Measurements from ENCODE around the gene SRD5A2.

Gene SRD5A2

DNA sequence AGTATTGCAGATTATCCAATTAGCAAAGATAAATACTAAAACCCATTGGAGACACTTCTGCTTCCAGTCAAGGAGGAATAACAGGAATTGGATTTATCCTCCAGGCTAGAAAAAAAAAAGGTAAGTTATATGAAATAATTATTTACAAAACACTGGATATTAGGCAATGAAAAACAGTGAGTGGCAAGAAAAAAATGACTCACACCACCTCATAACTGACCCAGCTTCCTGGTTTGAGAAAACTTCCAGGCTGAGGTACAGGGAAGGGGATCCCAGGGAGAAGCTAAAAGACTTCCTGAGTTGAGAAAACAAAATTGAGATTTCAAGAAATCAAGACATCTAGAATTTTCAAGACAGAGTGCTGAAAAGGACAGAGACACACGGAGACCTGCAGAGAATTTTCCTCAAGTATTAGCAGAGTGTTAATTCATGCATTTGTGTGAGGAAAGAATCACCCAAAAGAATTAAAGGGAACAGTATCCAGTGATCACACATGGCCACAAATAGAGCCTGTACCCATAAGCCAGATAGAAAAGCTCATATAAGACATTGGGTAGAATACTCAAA is 17.4 kb downstream of the SRD5A2 start:
- Histone ChIP-seq H3K4me1 (ENCODE audit: control insufficient read depth, insufficient read depth, low read length, poor library complexity, severe bottlenecking) (no peaks in the 10 kb centered on the region), H3K9me3 (ENCODE audit: control insufficient read depth, low read length) (no peaks in the 10 kb centered on the region), H3K4me3 (ENCODE audit: extremely low read depth, insufficient read depth, low read length, poor library complexity, severe bottlenecking) (no peak overlapping the region), H3K36me3 (ENCODE audit: control insufficient read depth, insufficient read depth, low read length) (no peaks in the 10 kb centered on the region), H3K27ac (ENCODE audit: low read depth, low read length, severe bottlenecking) (no peak overlapping the region)
- WGBS, 2 experiments (ENCODE audit: insufficient coverage in 2 of 2), result 43% methylated on average over 1 of the region's 1 CpG; no CpG with 5 or more reads in 1 of the 2 experiments

DNA sequence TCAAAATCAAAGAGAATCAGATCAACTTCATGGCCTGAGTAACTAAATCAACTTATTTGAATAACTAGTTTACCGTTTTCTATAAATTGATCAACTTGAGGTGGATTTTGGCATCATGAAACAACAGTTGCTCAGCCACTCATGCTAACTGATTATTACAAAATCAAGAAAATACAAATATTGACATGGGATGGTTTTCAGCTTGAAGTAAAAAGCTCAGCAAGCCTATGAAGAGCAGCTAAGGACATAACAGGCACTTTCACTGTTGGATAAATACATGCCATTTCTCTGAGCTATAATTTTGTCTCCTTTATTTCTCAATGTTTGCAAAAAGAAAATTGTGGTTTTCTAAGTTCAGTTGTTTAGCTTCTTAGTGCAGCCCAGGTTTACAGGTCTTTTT is 18.9 kb downstream of the SRD5A2 start:
- Histone ChIP-seq H3K4me1 (ENCODE audit: control insufficient read depth, insufficient read depth, low read length, poor library complexity, severe bottlenecking) (no peaks in the 10 kb centered on the region), H3K36me3 (ENCODE audit: control insufficient read depth, insufficient read depth, low read length) (no peaks in the 10 kb centered on the region), H3K27ac (ENCODE audit: low read depth, low read length, severe bottlenecking) (no peak overlapping the region), H3K9me3 (ENCODE audit: control insufficient read depth, low read length) (no peaks in the 10 kb centered on the region), H3K4me3 (ENCODE audit: extremely low read depth, insufficient read depth, low read length, poor library complexity, severe bottlenecking) (no peak overlapping the region)
- WGBS, 2 experiments (ENCODE audit: insufficient coverage in 2 of 2), result no CpG with 5 or more reads among the region's 1 CpG

- 89% methylated on average over 3 to 4 of the region's 7 CpGs for WGBS, 2 experiments (ENCODE audit: insufficient coverage in 2 of 2)
- H3K4me3 ChIP-seq (ENCODE audit: extremely low read depth, insufficient read depth, low read length, poor library complexity, severe bottlenecking), result no peak overlapping the region
- no peaks in the 10 kb centered on the region for H3K36me3 ChIP-seq (ENCODE audit: control insufficient read depth, insufficient read depth, low read length)
- H3K4me1 ChIP-seq (ENCODE audit: control insufficient read depth, insufficient read depth, low read length, poor library complexity, severe bottlenecking), result no peaks in the 10 kb centered on the region
- no peaks in the 10 kb centered on the region for H3K9me3 ChIP-seq (ENCODE audit: control insufficient read depth, low read length)
- H3K27ac ChIP-seq (ENCODE audit: low read depth, low read length, severe bottlenecking), result no peak overlapping the region
These were observed 22.1 kb downstream of the SRD5A2 start for GRCh38 chr2:31558401-31559295.

DNA sequence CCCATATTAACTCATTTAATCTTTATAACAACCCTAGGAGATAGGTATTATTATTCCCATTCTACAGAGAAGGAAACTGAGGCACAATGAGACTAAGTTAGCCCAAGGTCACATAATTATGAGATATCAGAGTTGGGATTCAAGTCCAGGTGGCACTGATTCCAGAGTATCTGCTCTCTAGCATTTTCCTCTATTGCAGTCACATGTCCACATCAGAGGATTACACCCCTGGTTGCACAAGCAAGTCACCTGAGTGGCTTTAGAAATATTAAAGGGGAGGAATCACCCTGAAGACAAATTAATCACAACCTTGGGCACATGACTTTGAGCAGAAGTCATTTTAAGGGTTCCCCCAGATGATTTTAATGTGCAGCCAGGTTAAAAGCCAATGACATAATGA is 23.8 kb downstream of the SRD5A2 start:
- no peaks in the 10 kb centered on the region for H3K36me3 ChIP-seq (ENCODE audit: control insufficient read depth, insufficient read depth, low read length)
- H3K4me3 ChIP-seq (ENCODE audit: extremely low read depth, insufficient read depth, low read length, poor library complexity, severe bottlenecking), result no peak overlapping the region
- H3K9me3 ChIP-seq (ENCODE audit: control insufficient read depth, low read length), result no peaks in the 10 kb centered on the region
- H3K27ac ChIP-seq (ENCODE audit: low read depth, low read length, severe bottlenecking), result no peak overlapping the region
- H3K4me1 ChIP-seq (ENCODE audit: control insufficient read depth, insufficient read depth, low read length, poor library complexity, severe bottlenecking), result no peaks in the 10 kb centered on the region

DNA sequence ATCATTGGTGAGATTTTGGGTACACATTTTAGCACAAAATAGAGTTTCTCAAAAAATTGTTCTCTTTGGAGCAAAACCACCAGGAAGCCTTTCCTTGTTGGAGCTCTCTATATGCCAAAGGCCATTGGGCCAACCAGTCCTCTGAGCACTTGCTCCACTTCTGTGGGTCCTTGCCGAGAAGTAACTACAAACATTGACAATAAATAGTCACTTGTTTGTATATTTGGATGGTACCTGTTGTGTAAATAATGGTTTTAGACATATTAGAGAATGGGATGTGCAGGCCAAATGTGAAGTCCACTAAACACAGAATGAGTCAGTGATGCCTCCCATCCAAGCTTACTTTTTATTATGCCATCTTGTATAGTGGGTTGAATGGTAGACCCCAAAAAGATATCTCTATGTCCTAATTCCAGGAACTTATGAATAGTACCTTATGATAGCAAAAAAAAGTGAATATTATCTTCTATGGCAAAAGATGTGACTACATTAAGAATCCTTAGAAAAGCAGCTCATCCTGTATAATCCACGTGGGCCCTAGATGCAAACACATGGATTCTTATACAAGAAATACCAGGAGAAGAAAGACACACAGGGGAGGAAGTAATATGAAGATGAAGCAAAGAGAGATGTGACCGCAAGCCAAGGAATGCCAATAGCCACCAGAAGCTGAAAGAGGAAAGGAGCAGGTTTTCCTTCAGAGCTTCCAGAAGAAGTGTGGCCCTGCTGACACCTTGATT is 24.6 kb downstream of the SRD5A2 start:
- Histone ChIP-seq H3K9me3 (ENCODE audit: control insufficient read depth, low read length) (no peaks in the 10 kb centered on the region), H3K36me3 (ENCODE audit: control insufficient read depth, insufficient read depth, low read length) (no peaks in the 10 kb centered on the region), H3K4me1 (ENCODE audit: control insufficient read depth, insufficient read depth, low read length, poor library complexity, severe bottlenecking) (no peaks in the 10 kb centered on the region), H3K27ac (ENCODE audit: low read depth, low read length, severe bottlenecking) (no peak overlapping the region), H3K4me3 (ENCODE audit: extremely low read depth, insufficient read depth, low read length, poor library complexity, severe bottlenecking) (no peak overlapping the region)
- WGBS, 2 experiments (ENCODE audit: insufficient coverage in 2 of 2), result 83 to 100% methylated on average over 1 of the region's 3 CpGs

DNA sequence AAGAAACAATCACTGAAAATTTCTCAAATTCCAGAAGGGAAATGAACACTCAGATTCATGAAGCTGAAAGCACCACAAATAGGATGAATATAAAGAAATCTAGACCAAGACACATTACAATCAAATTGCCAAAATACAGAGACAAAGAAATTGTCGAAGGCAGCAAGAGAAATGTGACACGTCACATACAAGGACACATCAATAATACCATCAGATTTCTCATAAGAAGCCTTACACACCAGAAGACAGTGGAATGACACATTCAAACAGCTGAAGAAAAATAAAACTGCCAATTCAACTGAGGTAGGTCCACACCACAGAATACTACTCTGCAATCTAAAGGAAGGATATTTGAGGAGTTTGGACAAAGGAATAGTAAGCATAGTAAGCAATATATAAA is 27.4 kb downstream of the SRD5A2 start:
- Histone ChIP-seq H3K9me3 (ENCODE audit: control insufficient read depth, low read length) (no peaks in the 10 kb centered on the region), H3K4me3 (ENCODE audit: extremely low read depth, insufficient read depth, low read length, poor library complexity, severe bottlenecking) (no peak overlapping the region), H3K4me1 (ENCODE audit: control insufficient read depth, insufficient read depth, low read length, poor library complexity, severe bottlenecking) (no peaks in the 10 kb centered on the region), H3K27ac (ENCODE audit: low read depth, low read length, severe bottlenecking) (no peak overlapping the region), H3K36me3 (ENCODE audit: control insufficient read depth, insufficient read depth, low read length) (no peaks in the 10 kb centered on the region)
- 76 to 94% methylated on average over 2 of the region's 2 CpGs for WGBS, 2 experiments (ENCODE audit: insufficient coverage in 2 of 2)

- H3K4me1 ChIP-seq (ENCODE audit: control insufficient read depth, insufficient read depth, low read length, poor library complexity, severe bottlenecking), result no peaks in the 10 kb centered on the region
- WGBS, 2 experiments (ENCODE audit: insufficient coverage in 2 of 2), result 80 to 85% methylated on average over 1 of the region's 2 CpGs
- no peak overlapping the region for H3K4me3 ChIP-seq (ENCODE audit: extremely low read depth, insufficient read depth, low read length, poor library complexity, severe bottlenecking)
- no peak overlapping the region for H3K27ac ChIP-seq (ENCODE audit: low read depth, low read length, severe bottlenecking)
- no peaks in the 10 kb centered on the region for H3K36me3 ChIP-seq (ENCODE audit: control insufficient read depth, insufficient read depth, low read length)
- no peaks in the 10 kb centered on the region for H3K9me3 ChIP-seq (ENCODE audit: control insufficient read depth, low read length)
These were observed 33.3 kb downstream of the SRD5A2 start for GRCh38 chr2:31547485-31547884.

DNA sequence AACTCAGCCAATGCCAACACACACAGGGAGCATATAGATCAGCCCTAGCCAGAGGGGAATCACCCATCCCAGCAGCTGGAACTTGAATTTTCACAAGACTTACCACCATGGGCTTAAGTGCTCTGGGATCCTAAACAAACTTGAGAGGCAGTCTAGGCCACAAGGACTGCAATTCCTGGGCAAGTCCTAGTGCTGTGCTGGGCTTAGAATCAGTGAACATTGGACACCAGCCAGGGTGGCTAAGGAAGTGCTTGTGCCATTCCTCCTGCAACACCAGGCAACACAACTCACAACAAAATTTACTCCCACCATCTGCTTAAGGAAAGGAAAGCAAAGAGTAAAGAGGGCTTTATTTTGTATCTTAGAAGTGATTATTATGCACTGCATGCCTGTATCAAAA is 38.9 kb downstream of the SRD5A2 start:
- Histone ChIP-seq H3K4me1 (ENCODE audit: control insufficient read depth, insufficient read depth, low read length, poor library complexity, severe bottlenecking) (no peaks in the 10 kb centered on the region), H3K4me3 (ENCODE audit: extremely low read depth, insufficient read depth, low read length, poor library complexity, severe bottlenecking) (no peak overlapping the region), H3K27ac (ENCODE audit: low read depth, low read length, severe bottlenecking) (no peak overlapping the region), H3K9me3 (ENCODE audit: control insufficient read depth, low read length) (no peaks in the 10 kb centered on the region), H3K36me3 (ENCODE audit: control insufficient read depth, insufficient read depth, low read length) (no peaks in the 10 kb centered on the region)

DNA sequence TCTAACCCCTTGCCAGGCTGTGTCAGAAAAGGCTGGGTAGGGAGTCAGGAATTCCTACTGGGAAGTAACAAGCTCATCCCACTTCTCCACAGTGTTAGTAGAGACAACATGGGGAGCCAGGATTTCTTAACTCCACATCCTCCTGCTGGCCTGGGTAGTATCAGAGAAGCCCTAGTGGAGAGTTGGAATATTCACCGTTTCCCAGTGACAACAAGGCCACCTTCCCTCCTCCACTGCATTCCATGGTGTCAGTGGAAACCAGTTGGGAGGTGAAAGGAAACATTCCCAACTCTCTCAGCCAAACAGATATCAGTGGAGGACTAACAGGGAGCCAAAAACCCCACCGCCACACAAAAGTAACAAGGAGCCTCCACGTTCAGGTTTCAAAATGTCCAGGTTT is 41.2 kb downstream of the SRD5A2 start:
- Histone ChIP-seq H3K27ac (ENCODE audit: low read depth, low read length, severe bottlenecking) (no peak overlapping the region), H3K4me1 (ENCODE audit: control insufficient read depth, insufficient read depth, low read length, poor library complexity, severe bottlenecking) (no peaks in the 10 kb centered on the region), H3K36me3 (ENCODE audit: control insufficient read depth, insufficient read depth, low read length) (no peaks in the 10 kb centered on the region), H3K4me3 (ENCODE audit: extremely low read depth, insufficient read depth, low read length, poor library complexity, severe bottlenecking) (no peak overlapping the region), H3K9me3 (ENCODE audit: control insufficient read depth, low read length) (no peaks in the 10 kb centered on the region)
- WGBS, 2 experiments (ENCODE audit: insufficient coverage in 2 of 2), result 100% methylated on average over 1 of the region's 3 CpGs; no CpG with 5 or more reads in 1 of the 2 experiments

- Histone ChIP-seq H3K36me3 (ENCODE audit: control insufficient read depth, insufficient read depth, low read length) (no peaks in the 10 kb centered on the region), H3K27ac (ENCODE audit: low read depth, low read length, severe bottlenecking) (no peak overlapping the region), H3K4me3 (ENCODE audit: extremely low read depth, insufficient read depth, low read length, poor library complexity, severe bottlenecking) (no peak overlapping the region), H3K4me1 (ENCODE audit: control insufficient read depth, insufficient read depth, low read length, poor library complexity, severe bottlenecking) (no peaks in the 10 kb centered on the region), H3K9me3 (ENCODE audit: control insufficient read depth, low read length) (no peaks in the 10 kb centered on the region)
- no CpG with 5 or more reads among the region's 2 CpGs for WGBS, 2 experiments (ENCODE audit: insufficient coverage in 2 of 2)
These were observed 45.0 kb downstream of the SRD5A2 start for GRCh38 chr2:31535768-31536167.

- H3K27ac ChIP-seq (ENCODE audit: low read depth, low read length, severe bottlenecking), result no peak overlapping the region
- 71 to 80% methylated on average over 1 of the region's 1 CpG for WGBS, 2 experiments (ENCODE audit: insufficient coverage in 2 of 2)
These were observed 46.1 kb downstream of the SRD5A2 start for GRCh38 chr2:31534636-31535035.

More at GRCh38 chr2:31534636-31535035, 46.1 kb downstream of the SRD5A2 start:
- Histone ChIP-seq H3K4me1 (ENCODE audit: control insufficient read depth, insufficient read depth, low read length, poor library complexity, severe bottlenecking) (no peaks in the 10 kb centered on the region), H3K36me3 (ENCODE audit: control insufficient read depth, insufficient read depth, low read length) (no peaks in the 10 kb centered on the region), H3K9me3 (ENCODE audit: control insufficient read depth, low read length) (no peaks in the 10 kb centered on the region), H3K4me3 (ENCODE audit: extremely low read depth, insufficient read depth, low read length, poor library complexity, severe bottlenecking) (no peak overlapping the region)

Measured in mesodermal cell (in vitro differentiated cells).